GM21717 (cell line): Measurements from ENCODE around the gene SSC5D.

Source experiments
- ATAC-seq: cut with Tn5 transposase; IDR thresholded peaks from one replicate; pipeline ENCODE4 v1.9.1; 2021; ENCODE audit warnings: mild to moderate bottlenecking, moderate library complexity; ENCODE audit not compliant: unreplicated experiment

The SSC5D gene

GRCh38 chr19:55535173-55535964 lies 47.1 kb downstream of the SSC5D start:
- ATAC-seq, result no peak

DNA sequence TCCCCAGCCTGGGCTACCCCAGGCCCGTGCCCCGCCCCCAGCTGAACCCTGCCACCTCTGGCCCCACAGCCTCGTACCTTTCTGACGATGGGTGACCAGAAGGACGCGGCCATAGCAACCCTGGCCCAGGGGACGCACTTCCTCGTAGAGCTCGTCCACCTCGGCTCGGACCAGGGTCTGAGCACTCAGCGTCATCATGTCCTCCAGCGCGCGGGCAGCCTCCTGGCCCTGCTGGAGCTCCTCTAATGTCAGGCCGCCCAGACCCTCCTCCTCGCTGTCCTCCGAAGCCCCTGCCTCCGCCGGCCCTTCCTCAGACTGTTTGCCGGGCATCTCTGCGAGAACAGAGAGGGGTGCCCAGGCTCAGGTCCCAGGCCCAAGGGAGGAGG lies 47.7 kb downstream of the SSC5D start:
- ATAC-seq, result no peak

GRCh38 chr19:55536366-55536765 lies 48.1 kb downstream of the SSC5D start:
- ATAC-seq, result no peak

GRCh38 chr19:55536951-55537740 lies 48.9 kb downstream of the SSC5D start, which contains the start of gene SBK2:
Gene SBK2 (minus strand): TSS chr19:55537133. CDS start chr19:55536294, 839 bp downstream.
- no peak for ATAC-seq

DNA sequence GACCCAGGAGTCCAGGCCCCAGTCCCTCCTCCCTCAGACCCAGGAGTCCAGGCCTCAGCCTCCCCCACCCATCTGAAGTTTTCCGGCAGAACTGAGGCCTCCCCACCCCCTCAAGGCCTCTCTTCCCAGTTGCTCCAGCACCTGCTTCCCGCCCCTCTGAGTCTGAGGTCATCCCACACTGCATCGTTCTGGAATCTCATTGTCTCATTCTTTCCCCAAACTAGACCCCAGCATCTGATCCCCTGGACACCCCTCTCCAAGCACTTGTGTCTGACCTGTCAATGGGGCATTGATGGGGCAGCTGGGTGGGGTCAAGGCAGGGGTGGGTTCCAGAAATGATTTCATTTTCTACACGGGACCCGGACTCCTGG lies 49.5 kb downstream of the SSC5D start:
- ATAC-seq, result no peak

DNA sequence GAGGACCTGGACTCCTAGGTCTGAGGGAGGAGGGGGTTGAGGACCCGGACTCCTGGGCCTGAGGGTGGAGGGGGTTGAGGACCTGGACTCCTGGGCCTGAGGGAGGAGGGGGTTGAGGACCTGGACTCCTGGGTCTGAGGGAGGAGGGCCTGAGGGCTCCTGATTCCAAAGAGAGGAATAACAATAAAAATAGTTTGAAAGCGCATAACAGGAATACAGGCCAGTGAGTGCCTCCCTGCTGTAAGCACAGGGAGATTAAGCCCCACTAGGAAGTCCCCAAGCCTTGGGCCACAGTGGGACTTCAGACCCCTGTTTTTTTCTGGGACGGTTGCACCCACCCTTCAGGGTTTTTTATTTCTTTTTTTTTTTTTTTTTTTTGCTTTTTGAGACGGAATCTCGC lies 49.9 kb downstream of the SSC5D start:
- ATAC-seq, result no peak

- no peak for ATAC-seq
Observed at GRCh38 chr19:55539090-55539984, 51.1 kb downstream of the SSC5D start.

GRCh38 chr19:55540619-55541018 lies 52.4 kb downstream of the SSC5D start:
- no peak for ATAC-seq

- no peak for ATAC-seq
Observed at GRCh38 chr19:55541091-55541490, 52.9 kb downstream of the SSC5D start.

DNA sequence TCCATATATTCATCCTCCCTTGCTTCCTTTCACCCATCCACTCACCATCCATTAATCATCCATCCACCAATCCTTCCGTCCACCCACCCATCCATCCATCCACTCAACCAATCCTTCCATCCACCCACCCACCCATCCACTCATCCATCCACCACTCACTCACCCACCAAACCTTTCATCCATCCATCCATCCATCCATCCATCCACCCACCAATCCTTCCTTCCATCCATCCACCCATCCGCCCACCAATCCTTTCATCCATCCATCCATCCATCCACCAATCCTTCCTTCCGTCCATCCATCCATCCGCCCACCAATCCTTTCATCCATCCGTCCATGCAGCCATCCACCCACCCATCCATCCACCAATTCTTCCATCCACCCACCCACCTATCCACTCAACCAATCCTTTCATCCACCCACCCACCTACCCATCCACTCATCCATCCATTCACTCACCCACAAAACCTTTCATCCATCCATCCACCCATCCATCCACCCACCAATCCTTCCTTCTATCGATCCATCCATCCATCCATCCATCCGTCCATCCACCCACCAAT lies 54.1 kb downstream of the SSC5D start:
- ATAC-seq, result no peak

DNA sequence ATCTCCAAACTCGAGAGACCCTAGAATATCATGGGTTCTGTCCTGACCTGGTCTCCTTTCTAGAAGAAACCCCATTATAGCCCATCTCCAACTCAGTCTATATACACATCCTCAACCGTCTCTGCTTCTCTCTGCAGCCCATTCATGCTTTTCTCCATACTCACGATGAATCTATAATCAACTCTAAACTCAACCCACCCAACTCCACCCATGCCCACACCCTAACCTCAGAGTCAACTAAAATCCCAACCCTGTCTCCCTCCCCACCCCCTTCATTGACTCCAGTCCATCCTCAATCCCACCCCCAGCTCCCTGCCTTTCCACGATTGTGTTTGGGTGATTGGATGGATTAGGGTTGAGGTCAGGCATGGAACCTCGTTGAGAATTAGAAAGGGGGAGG lies 55.3 kb downstream of the SSC5D start:
- no peak for ATAC-seq

- no peak for ATAC-seq
Observed at GRCh38 chr19:55544014-55544413, 55.8 kb downstream of the SSC5D start.

DNA sequence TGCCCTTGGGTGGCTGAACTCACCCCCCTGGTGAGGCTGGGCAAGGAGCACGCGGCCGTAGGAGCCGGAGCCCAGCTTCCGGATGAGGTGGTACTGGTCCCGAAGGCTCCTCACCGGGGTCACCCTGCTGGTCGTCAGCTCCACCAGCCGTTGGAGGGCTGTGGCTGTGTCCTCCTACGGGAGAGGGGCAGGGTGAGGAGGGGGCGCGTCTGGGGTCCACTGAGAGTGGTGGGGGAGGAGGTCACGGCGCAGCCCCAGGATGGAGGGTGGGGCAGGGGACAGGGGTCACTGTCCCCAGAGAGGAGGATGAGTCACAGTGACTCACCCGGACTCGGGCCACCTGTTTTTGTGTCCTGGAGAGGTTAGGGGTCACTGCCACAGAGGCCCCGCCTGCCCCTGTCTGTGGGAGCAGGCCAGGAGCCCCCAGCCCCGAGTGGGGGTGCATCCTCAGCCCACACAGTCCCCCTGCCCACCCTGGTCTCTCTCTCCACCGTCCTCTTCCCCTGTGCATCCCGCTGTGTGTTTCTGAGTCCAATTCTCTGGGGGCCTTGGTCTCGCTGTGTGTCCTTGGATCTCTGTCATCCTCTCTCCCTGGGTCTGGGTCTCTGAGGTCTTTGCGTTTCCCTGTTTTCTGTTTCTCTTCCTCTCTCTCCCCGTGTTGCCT lies 56.7 kb downstream of the SSC5D start:
- no peak for ATAC-seq

DNA sequence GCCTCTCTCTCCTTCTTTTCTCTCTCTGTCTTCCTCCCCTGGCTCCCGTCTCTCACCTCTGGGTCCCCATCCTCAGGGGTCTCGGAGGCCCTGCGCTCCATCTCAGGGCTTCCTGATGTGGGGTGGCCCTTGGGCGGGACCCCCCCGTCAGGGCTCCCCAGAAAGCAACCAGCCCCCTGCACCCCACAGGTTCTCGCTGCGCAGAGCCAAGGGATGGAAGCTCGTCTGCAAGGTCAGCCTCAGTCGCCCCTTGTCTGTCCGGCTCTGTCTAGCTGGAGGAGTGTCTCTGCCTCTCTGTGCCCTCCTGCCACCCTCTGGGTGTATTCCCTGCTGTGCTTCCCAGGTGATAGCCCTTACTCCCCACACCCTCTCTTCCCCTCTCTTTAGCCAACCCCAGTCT lies 57.2 kb downstream of the SSC5D start, which contains the start of gene SBK3:
Gene SBK3 (minus strand): TSS at position 101 of the 400 bp plus-strand sequence. CDS start 0 bp downstream, at position 101.
- no peak for ATAC-seq

DNA sequence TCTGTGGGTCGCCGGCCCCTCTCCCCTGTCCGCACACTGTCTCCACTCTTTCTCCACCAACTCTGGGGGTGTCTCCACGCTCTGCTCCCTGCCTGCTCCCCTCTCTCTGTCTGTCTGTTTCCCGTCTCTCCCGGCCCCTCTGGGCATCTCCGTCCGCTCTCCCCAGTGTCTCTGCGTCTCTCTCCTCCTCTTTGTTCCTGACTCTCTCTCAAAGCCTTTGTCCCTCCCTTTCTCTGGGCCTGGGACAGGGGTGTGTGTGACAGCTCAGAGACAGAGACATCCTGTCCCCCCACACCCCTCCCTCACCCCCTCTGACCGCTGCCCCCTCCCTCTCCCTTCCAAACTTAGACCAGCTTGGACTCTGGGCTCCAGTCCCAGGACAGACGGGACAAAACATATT lies 57.8 kb downstream of the SSC5D start:
- ATAC-seq, result no peak

GRCh38 chr19:55546822-55547614 lies 58.8 kb downstream of the SSC5D start:
- ATAC-seq, result no peak

DNA sequence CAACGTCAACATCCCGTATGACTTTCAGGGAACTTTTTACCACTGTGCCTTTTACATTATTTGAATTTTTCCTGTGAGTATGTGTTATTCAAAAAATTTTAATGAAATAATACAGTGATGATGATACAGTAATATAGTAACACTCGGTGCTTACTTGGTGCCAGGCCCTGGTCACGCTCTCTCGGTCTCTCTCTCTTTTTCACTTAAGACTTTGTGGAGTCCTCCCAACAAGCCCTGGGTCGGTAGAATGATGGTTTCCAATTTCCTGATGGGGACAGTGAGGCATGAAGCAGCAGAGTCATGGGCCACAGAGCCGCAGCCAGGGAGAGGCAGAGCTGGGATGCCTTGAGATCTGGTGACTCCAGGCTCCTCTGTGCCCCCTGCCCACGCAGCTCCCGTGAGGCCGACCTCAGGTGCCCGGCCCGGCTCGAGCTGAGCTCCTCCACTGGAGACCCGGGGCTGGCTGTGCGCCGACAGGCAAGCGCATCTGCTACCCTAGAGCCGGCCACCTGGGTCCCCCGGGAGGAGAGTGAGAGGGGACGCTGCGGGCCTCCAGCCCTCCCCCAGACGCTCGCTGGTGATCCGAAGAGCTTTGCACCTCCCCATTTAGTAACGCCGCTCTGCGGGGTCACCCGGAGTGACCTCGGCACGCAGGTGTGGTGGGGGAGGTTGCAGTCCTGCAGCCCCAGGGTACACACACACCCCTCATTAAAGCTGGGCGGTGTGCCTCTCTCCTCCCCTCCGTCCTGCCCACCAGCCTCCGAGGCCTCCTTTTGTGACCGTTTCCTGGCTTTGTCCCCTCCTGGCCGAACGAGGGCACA lies 61.5 kb downstream of the SSC5D start:
- ATAC-seq, result no peak

- no peak for ATAC-seq
Observed at GRCh38 chr19:55550321-55550650, 62.0 kb downstream of the SSC5D start.

DNA sequence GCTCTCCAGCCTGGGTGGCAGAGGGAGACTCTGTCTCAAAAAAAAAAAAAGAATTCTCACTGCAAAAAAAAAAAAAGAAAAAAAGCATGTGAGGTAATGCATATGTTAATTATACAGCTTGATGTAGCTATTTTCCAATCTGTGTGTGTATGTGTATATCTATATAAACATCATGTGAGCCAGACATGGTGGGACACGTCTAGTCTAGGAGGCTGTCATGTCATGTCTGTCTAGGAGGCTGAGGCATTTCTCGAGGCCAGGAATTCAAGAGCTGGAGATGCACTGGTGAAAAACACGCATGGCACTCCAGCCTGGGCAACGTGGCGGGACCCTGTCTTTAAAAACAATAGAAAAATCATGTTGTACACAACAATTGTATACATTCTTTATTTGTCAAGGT lies 64.0 kb downstream of the SSC5D start:
- no peak for ATAC-seq
